HG02870 (cell line): Measurements from ENCODE around the gene KRTAP2-2.
"Not testable (repeated sequence)": the region's sequence is repeated elsewhere in the genome, so short reads cannot be mapped to it uniquely, and the experiment has no call there.

Experiments used
- ATAC-seq: cut with Tn5 transposase; IDR thresholded peaks from one replicate; pipeline ENCODE4 v1.9.1; 2021; ENCODE audit warnings: mild to moderate bottlenecking, moderate library complexity; ENCODE audit not compliant: unreplicated experiment

Gene KRTAP2-2, protein sequence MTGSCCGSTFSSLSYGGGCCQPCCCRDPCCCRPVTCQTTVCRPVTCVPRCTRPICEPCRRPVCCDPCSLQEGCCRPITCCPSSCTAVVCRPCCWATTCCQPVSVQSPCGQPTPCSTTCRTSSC

DNA sequence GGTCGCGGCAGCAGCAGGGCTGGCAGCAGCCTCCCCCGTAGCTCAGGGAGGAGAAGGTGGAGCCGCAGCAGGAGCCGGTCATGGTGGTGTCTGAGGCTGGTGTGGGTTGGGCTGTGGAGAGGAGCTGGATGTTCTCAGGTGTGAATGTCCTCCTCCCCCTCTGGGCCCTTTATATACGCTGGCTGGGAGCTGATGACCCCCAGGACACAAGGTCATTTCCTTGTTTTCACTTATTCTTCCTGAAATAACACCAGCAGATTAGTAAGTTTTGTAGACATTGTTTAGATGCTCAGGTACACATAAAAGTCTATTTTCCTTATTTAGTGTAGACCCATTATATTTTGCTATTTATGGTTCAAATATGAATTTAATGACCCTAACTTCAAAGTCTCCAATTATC is at the start of gene KRTAP2-2:
KRTAP2-2 (minus strand) TSS at position 101 of the 400 bp plus-strand sequence; CDS start at position 82, 19 bp downstream.
- ATAC-seq: not testable (repeated sequence)

DNA sequence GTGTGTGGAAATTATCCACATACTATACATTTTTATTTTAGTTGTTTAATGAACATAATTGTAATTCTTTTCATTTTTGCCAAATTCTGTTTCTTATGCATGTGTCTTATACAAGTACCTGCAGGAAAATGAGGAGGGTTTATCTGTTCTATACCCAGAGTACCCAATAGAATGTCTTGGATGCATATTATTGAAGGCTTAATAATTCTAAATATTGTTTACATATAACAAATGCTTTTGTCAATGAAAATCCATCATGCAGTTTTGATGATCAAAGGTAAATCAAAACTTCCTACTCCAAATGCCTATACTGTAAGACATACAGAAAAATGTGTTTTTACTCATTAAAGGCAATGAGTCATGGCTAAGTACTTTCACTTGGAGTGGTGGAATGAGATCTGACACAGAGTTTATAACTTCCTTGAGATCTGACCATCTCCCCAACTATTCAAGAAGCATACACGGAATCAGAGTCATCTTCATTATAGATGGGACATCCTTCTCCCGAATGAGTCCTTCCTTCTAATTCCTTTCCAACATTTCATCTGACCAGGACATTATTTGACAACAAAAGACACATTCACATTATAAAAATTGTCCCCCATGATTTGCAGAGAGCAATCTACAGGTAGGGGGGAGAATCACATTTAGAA is 49.5 kb upstream of the KRTAP2-2 start:
- not testable (repeated sequence) for ATAC-seq

DNA sequence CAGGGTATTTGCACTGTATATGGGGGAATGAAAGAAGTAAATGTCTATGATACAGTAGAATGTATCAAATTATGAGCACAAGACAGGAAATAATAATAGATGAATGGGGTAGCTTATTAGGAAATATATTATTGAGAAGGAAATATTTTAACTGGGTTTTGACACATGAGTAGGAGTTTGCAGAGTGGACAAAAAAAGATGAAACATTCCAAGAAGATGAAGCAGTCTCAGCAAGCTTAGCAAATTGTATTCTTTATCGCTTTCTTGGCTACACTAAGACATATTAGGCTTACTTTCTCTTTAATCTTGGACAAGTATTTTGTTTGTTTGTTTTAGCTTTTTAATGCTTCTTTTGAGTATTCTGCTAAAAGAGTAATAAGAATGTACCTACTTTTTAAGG is 48.9 kb upstream of the KRTAP2-2 start:
- ATAC-seq: no peak

DNA sequence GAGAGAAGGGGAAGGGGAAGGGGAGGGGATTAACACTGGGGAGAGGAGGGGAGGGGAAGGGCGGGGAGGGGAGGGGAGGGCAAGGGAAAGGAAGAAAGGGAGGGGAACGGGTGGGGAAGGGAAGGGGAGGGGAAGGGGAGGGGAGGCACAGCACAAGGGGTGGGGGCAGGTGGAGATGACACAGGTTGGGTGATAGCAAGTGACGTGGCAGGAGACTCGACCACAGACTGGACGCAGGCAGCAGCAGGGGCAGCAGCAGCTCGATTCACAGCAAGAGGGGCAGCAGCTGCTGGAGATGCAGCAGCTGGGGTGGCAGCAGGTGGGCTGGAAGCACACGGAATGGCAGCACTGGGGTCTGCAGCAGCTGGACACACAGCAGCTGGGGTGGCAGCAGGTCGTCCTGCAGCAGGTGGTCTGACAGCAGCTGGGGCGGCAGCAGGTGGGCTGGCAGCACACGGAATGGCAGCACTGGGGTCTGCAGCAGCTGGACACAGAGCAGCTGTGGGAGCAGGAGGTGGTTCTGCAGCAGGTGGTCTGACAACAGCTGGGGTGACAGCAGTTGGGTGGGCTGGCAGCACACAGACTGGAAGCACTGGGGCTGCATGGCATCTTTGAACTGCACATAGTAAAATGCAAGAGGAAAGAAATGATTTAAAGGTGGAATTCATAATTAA is 46.7 kb upstream of the KRTAP2-2 start, which contains the start of gene KRTAP4-16:
KRTAP4-16 (minus strand) TSS at position 624 of the 674 bp plus-strand sequence; CDS start at position 624, 0 bp downstream.
- no peak for ATAC-seq

DNA sequence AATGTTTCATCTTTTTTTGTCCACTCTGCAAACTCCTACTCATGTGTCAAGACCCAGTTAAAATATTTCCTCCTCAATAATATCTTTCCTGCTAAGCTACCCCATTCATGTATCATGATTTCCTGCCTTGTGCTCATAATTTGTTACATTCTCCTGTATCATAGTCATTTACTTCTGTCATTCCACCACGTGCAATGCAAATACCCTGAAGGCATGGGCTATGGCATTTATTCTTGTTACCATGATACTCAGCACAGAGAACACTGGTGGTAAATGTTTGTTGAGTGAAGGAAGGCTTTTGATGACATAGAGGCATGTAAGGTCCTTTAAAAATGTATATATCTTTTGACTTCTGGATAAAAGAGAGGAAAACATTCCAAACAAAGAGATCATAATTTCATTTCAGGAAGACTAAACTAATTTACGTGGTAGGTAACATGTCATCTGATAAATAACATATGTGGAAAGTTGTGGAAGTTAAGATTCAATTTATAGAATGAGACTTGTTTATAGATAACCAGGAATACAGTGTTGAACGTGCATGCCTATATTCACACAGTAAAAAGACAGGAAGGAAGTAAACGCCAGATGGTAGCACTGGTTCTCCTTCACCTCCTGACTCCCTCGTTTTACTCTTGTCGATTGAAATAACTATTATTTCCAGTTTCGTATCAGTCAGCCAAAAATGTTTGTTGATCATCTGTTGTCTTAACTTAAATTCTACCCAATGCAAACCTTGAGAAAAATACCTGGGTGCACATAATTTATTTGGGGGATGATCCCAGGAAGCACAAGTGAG is 44.9 kb upstream of the KRTAP2-2 start:
- not testable (repeated sequence) for ATAC-seq

DNA sequence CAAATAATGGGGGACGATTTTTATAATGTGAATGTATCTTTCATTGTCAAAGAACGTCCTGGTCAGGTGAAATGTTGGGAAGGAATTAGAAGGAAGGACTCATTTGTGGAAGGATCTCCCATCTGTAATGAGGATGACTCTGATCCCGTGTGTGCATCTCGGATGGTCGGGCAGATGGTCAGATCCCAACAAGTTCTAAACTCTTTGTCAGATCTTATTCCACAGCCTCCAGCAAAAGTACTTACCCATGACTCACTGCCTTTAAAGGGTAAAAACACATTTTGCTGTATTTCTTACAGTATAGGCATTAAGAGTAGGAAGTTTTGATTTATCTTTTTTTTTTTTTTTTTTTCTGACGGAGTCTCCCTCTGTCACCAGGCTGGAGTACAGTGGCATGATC is 43.5 kb upstream of the KRTAP2-2 start:
- ATAC-seq: no peak

DNA sequence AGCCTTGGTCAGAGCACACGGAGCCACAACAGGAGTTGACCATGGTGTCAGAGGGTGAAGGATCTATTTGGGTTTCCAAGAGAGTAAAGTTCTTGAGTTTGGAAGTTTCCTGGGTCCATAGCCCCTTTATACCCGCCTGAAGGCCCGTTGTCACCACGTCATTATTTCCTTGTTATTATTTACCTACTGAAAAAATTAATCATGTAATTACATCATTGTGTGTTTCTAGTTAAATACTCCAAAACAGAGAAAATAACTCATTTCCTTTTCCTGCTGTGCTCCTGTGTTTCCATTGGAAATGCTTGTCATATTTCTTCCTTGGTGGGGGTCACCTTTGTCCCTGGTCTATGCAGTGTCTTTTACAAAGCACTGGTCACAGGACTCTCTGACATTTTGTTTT is 43.0 kb upstream of the KRTAP2-2 start, which contains the start of gene KRTAP4-8:
KRTAP4-8 (minus strand) TSS at position 101 of the 400 bp plus-strand sequence; CDS start at position 43, 58 bp downstream.
- no peak for ATAC-seq

DNA sequence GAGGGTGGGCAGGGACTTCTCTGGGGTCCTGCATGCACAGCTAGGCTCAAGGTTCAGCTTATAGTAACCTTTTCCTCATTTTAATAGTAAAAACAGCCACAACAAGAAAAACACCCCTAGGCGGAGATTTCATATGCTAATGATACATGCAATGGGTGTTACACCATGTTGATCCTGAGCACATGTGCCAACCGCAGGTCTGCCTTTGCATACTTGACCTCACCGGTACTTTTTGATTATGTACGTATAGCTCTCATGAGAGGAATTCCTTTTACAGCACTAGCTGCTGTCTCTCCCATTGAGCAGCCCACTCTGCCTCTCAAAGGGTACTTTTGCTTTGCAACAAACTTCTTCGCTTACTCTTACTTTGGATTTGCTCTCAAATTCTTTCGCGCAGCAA is 41.0 kb upstream of the KRTAP2-2 start:
- ATAC-seq: no peak

DNA sequence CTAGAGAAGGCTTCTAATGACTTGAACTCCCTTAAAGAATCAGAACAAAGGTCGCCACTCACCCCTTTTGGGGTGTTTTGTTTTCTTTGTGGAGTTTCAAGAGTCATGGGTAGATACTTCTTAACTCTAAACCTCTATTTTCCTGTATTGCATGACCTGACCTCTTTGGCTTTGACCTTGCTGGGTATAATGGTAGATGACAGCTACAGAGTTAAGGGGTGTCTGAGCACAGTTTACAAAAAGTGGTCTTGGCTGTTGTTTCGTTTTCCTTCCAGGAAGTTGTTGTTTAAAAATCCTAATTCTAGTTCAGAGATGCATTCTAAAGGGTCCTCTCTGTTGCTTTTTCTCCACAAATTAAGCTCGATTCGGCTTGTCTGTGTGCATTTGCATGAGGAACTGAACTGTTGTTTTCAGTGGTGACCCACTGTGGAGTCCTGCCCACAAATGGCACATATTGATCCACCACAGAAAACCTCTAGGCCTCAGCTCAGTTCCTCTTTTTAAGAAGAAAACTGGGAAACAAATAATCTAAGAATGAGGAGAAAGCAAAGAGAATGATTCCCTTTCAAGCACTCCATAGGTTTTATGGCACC is 33.8 kb upstream of the KRTAP2-2 start:
- ATAC-seq: not testable (repeated sequence)

DNA sequence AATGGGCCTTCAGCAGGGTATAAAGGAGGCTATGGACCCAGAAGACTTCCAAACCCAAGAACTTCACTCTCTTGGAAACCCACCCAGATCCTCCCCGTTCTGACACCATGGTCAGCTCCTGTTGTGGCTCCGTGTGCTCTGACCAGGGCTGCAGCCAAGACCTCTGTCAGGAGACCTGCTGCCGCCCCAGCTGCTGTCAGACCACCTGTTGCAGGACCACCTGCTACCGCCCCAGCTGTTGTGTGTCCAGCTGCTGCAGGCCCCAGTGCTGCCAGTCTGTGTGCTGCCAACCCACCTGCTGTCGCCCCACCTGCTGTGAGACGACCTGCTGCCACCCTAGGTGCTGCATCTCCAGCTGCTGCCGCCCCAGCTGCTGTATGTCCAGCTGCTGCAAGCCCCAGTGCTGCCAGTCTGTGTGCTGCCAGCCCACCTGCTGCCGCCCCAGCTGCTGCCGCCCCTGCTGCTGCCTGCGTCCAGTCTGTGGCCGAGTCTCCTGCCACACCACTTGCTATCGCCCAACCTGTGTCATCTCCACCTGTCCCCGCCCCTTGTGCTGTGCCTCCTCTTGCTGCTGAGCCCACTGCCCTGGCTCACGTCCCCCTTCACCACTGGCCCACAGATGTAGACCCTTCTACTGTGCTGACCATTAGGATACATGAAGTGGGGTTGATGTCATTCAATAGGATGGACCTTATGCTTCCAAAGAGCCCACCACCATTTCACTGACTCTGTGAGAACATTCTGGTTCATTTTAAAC is 29.2 kb upstream of the KRTAP2-2 start, which contains the start of gene KRTAP4-7:
KRTAP4-7 (plus strand) TSS at position 51 of the 757 bp plus-strand sequence; CDS start at position 108, 57 bp downstream.
- ATAC-seq: not testable (repeated sequence)

DNA sequence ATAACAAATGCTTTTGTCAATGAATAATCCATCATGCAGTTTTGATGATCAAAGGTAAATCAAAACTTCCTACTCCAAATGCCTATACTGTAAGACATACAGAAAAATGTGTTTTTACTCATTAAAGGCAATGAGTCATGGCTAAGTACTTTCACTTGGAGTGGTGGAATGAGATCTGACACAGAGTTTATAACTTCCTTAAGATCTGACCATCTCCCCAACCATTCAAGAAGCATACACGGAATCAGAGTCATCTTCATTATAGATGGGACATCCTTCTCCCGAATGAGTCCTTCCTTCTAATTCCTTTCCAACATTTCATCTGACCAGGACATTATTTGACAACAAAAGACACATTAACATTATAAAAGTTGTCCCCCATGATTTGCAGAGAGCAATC is 28.4 kb upstream of the KRTAP2-2 start:
- ATAC-seq: not testable (repeated sequence)

DNA sequence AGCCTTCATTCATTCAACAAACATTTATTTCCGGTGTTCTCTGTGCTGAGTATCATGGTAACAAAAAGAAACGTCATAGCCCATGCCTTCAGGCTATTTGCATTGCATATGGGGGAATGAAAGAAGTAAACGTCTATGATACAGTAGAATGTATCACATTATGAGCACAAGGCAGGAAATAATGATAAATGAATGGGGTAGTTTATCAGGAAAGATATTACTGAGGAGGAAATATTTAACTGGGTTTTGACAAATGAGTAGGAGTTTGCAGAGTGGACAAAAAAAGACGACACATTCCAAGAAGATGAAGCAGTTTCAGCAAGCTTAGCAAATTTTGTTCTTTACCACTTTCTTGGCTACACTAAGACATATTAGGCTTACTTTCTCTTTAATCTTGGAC is 27.6 kb upstream of the KRTAP2-2 start:
- no peak for ATAC-seq

DNA sequence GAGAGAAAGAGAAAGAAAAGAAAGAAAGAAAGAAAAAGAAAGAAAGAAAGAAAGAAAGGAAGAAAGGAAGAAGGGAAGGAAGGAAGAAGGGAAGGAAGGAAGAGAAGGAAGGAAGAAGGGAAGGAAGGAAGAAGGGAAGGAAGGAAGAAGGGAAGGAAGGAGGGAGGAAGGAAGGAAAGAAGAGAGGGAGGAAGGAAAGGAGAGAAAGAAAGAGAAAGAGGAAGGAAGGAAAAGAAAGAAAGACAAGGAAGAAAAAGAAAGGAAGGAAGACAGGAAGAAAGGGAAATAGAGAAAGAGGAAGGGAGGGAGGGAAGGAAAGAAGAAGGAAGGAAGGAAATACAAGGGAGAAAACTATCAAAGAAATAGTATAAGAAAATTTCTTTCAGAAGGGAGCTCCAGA is 21.8 kb upstream of the KRTAP2-2 start:
- no peak for ATAC-seq

DNA sequence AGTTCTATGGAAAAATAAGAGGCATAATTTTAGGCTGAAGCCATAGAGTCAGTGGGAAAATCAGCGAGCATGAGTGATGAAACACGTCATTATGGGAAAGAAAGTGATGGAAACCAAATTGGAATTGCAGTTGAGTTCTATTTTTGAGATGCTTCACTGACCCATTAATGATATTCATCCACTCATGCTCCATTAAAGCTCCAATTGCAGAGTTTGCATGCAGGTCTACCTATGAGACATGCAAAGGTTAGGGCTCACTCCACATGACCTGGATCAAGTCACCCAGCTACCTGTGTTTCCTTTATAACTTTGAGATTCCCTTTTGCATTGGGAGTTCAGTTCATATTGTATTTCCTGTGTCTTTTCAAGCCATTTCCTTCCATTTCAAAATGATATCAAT is 18.6 kb upstream of the KRTAP2-2 start:
- no peak for ATAC-seq

DNA sequence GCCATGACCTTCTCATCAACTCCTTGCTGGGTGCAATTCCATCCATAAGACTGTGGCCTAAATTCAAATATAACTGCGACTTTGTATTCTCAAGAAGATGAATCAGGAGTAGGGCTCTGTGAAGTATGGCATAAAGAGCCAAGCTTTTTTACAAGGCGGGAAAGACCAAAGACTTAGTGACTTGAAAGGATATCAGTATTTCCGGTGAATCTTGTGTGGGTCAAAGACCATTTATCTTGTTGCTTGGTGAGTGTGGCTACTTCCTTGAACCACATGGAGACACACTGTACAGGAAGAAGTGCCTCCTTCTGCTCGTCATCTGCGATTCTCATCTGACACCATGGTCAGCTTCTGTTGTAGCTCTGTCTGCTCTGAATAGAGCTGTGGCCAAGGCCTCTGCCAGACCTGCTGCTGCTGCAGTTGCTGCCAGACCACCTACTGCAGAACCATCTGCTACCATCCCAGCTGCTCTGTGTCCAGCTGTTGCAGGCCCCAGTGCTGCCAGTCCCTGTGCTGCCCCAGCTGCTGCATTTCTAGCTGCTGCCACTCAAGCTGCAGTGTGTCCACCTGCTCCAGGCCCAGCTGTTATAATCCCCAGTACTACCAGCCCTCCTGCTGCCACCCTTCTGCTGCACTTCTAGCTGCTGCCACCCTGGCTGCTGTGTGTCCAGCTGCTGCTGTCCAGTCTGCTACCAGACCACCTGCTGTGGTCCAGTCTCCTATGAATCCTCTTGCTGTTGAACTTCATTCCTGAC is 16.8 kb upstream of the KRTAP2-2 start:
- no peak for ATAC-seq

DNA sequence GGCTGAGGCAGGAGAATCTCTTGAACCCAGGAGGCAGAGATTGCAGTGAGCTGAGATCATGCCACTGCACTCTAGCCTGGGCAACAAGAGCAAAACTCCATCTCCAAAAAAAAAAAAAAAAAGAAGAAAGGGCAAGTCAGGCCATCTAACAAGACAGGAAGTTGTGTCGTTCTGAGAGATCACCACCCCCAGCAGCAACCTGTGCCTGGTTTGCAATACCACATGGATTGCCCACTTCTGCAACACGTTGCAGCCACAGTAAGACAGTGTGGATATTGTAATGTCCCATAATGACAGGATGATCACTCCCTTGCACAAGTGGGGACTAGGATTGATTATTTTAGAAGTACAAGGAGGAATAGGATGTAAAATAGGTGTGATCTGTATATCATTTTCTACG is 14.0 kb upstream of the KRTAP2-2 start:
- no peak for ATAC-seq

DNA sequence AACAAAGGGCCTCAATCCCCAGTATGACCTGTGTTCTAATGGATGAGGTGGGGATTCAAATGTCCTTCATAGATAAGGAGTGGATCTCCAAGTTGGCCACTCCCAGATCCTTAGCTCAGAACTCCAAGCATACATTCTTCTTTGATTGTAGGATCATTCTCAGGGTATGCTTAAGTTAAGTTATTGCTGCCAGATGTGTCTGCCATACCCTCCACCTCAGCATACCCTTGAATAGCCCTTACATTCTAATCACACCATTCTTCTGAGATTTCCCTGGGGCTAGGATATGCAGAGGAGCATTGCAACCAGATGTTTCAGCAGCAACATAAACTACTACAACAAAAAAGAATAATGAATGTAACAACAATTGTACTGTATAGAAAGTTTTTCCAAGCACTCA is 12.3 kb upstream of the KRTAP2-2 start:
- no peak for ATAC-seq

DNA sequence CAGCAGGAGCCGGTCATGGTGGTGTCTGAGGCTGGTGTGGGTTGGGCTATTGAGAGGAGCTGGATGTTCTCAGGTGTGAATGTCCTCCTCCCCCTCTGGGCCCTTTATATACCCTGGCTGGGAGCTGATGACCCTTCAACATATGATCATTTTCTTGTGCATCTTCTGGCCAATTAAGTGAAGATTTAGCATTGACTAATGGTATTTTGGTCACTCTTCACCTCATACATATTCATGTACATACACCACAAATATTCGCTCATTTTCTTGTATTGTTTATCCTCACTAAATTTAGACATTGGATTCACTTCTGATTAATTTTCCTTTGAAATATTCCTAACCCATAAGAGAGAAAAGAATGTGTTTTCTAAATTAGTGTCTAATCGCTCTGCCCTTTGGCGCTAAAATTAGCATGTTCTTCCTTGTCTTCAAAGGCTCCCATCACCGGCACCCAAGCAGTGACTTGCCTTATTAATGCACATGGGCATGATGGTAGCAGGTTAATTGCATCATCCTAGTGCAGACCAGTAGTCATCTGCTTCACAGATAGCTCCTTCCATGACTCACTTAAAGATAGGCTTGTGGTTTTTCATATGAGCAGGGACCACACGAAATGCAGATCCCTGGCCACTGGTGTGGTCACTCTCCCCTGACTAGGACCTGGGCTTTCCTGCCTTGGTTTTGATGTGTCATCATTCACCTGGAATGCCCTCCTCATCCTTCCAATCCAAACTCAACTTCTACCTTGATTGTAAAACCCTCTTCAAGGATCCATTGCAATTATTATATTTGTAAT is 11.0 kb upstream of the KRTAP2-2 start, which contains the start of gene KRTAP2-4:
KRTAP2-4 (minus strand) TSS at position 51 of the 796 bp plus-strand sequence; CDS start at position 17, 34 bp downstream.
- no peak for ATAC-seq
